ENCODE results near the gene RABEPK.
A peak's percentile ranks its signal among the peaks of the same experiment; 100 is the strongest.
"Not testable (repeated sequence)": the region's sequence is repeated elsewhere in the genome, so short reads cannot be mapped to it uniquely, and the experiment has no call there.

RABEPK gene

GRCh38 chr9:125258160-125258785 lies 57.9 kb downstream of the RABEPK start:
- H3K4me3 ChIP-seq (ENCODE audit: low read length): no peak overlapping the region
- TF ChIP-seq CTCF (conservative IDR thresholded peaks at IDR 0.05; ENCODE audit: low read depth, low read length): no peak
- no peak for DNase-seq (ENCODE audit: low read depth)

- H3K4me3 ChIP-seq (ENCODE audit: low read length): no peak overlapping the region
- no peak for TF ChIP-seq CTCF (conservative IDR thresholded peaks at IDR 0.05; ENCODE audit: low read depth, low read length)
These were observed 58.6 kb downstream of the RABEPK start for GRCh38 chr9:125258832-125259534.

GRCh38 chr9:125260561-125260960 lies 60.2 kb downstream of the RABEPK start:
- no peak overlapping the region for H3K4me3 ChIP-seq (ENCODE audit: low read length)
- no peak for TF ChIP-seq CTCF (conservative IDR thresholded peaks at IDR 0.05; ENCODE audit: low read depth, low read length)
- no peak for DNase-seq (ENCODE audit: low read depth)

More at GRCh38 chr9:125258832-125259534, 58.6 kb downstream of the RABEPK start:
- no peak for DNase-seq (ENCODE audit: low read depth)

- no peak for DNase-seq (ENCODE audit: low read depth)
- peak; percentile 29 for TF ChIP-seq CTCF (conservative IDR thresholded peaks at IDR 0.05; ENCODE audit: low read depth, low read length)
- peak within 1 kb of the TSS; percentile 94 for H3K4me3 ChIP-seq (ENCODE audit: low read length)
These were observed 61.4 kb downstream of the RABEPK start, which contains the start of gene GAPVD1 for GRCh38 chr9:125261501-125262293. Gene GAPVD1, plus strand, starts transcription at chr9:125261826. Its CDS starts 37,096 bp downstream, at chr9:125298922.

- DNase-seq (ENCODE audit: low read depth): no peak
- peak overlapping the region; percentile 94 for H3K4me3 ChIP-seq (ENCODE audit: low read length)
- TF ChIP-seq CTCF (conservative IDR thresholded peaks at IDR 0.05; ENCODE audit: low read depth, low read length): no peak
These were observed 62.1 kb downstream of the RABEPK start for GRCh38 chr9:125262294-125262991.

GRCh38 chr9:125264068-125264467 lies 63.7 kb downstream of the RABEPK start:
- not testable (repeated sequence) for DNase-seq (ENCODE audit: low read depth); H3K4me3 ChIP-seq (ENCODE audit: low read length)
